Sigmoid colon (tissue), 7 donors: ENCODE results near the gene DNAJC5. TPM values are rescaled to one million over a fixed set of nuclear protein-coding genes. Genes with fewer than 3 reads are reported as not detected.

Source experiments
- polyA plus RNA-seq, 3 donors: library from polyadenylated mRNA; stranded (reverse); fragments of 200-250 nt; gene quantifications; one replicate each; pipeline ENCODE4 v1.2.3, GENCODE V29; 2013
- small RNA-seq, 3 donors: library from RNA; depleted of rRNA; stranded (forward); fragments of <200 nt; gene quantifications; one replicate each; pipeline ENCODE3, GENCODE V24; 2016
- total RNA-seq, 4 donors: library from RNA; depleted of rRNA; stranded (reverse); fragments of >200 nt; gene quantifications; one replicate each; pipeline ENCODE4 v1.1.0, GENCODE V29; 2016
- donor health status: healthy with polysubstance abuse.
- donor health status: Bipolar disorder and iron deficiency.
- donor health status: healthy.

The DNAJC5 gene
- total and polyA plus RNA-seq, 7 donors: 21.6 to 62.8 (median 31.4) TPM

Small RNA genes within 50 kb of the gene (small RNA-seq; reads per million reads assigned to genes)
- gene MIR647 (0 reads per million in 3 donors), gene MIR941-2 (0 reads per million in 3 donors), gene MIR941-4 (0 reads per million in 3 donors), gene MIR941-5 (0 reads per million in 3 donors), gene RNU1-134P (0 to 0.11 (median 0.07) reads per million in 3 donors)

Other genes with a start within 250 kb of the DNAJC5 start
- gene STMN3, start 241.7 kb upstream of the DNAJC5 start, total RNA-seq: 10 to 100 TPM; 14.6 to 22.1 (median 20.1) TPM
- gene STMN3, start 241.7 kb upstream of the DNAJC5 start, polyA plus RNA-seq: 10 to 100 TPM in 1 of 3 donors, 1 to 10 TPM in 2; 1.8 to 25.2 (median 6.6) TPM
- 10 to 100 TPM; 19.6 to 44.3 (median 31.4) TPM for gene RTEL1, start 236.8 kb upstream of the DNAJC5 start, total RNA-seq
- gene RTEL1, start 236.8 kb upstream of the DNAJC5 start, polyA plus RNA-seq: 10 to 100 TPM in 1 of 3 donors, 1 to 10 TPM in 2; 3.6 to 22.4 (median 9.0) TPM
- gene TNFRSF6B, start 198.5 kb upstream of the DNAJC5 start, total RNA-seq: 10 to 100 TPM in 1 of 4 donors, 1 to 10 TPM in 3; 1.8 to 45.5 (median 4.2) TPM
- 100 to 1,000 TPM in 1 of 3 donors, 1 to 10 TPM in 2; 1.2 to 186 (median 4.8) TPM for gene TNFRSF6B, start 198.5 kb upstream of the DNAJC5 start, polyA plus RNA-seq
- 10 to 100 TPM; 26.8 to 38.7 (median 28.8) TPM for gene ARFRP1, start 187.2 kb upstream of the DNAJC5 start, total RNA-seq
- gene ARFRP1, start 187.2 kb upstream of the DNAJC5 start, polyA plus RNA-seq: 10 to 100 TPM; 39.1 to 70.2 (median 45.6) TPM
- gene ZGPAT, start 187.1 kb upstream of the DNAJC5 start, total RNA-seq: 10 to 100 TPM; 18.5 to 22.5 (median 19.6) TPM
- 10 to 100 TPM; 24.0 to 44.9 (median 30.5) TPM for gene ZGPAT, start 187.1 kb upstream of the DNAJC5 start, polyA plus RNA-seq
- gene LIME1, start 158.5 kb upstream of the DNAJC5 start, total RNA-seq: 1 to 10 TPM; 4.6 to 7.8 (median 6.4) TPM
- 10 to 100 TPM in 1 of 3 donors, 1 to 10 TPM in 1, not detected in 1; 4.8 to 35.3 TPM for gene LIME1, start 158.5 kb upstream of the DNAJC5 start, polyA plus RNA-seq
- 10 to 100 TPM; 25.2 to 78.2 (median 54.5) TPM for gene SLC2A4RG, start 155.3 kb upstream of the DNAJC5 start, total RNA-seq
- 10 to 100 TPM; 19.7 to 33.0 (median 33.0) TPM for gene SLC2A4RG, start 155.3 kb upstream of the DNAJC5 start, polyA plus RNA-seq
- gene ZBTB46, start 63.9 kb upstream of the DNAJC5 start, total RNA-seq: 1 to 10 TPM; 3.4 to 5.3 (median 4.3) TPM
- gene ZBTB46, start 63.9 kb upstream of the DNAJC5 start, polyA plus RNA-seq: 1 to 10 TPM in 1 of 3 donors, under 1 TPM in 2; 0.23 to 3.6 (median 0.60) TPM
- gene ABHD16B, start 33.6 kb upstream of the DNAJC5 start, total RNA-seq: not detected
- under 1 TPM in 1 of 3 donors, not detected in 2; 0.44 TPM for gene ABHD16B, start 33.6 kb upstream of the DNAJC5 start, polyA plus RNA-seq
- 100 to 1,000 TPM in 3 of 4 donors, 10 to 100 TPM in 1; 84.7 to 109 (median 104) TPM for gene TPD52L2, start 29.9 kb upstream of the DNAJC5 start, total RNA-seq
- 10 to 100 TPM; 71.7 to 84.2 (median 74.5) TPM for gene TPD52L2, start 29.9 kb upstream of the DNAJC5 start, polyA plus RNA-seq
- gene UCKL1, start 61.3 kb downstream of the DNAJC5 start, total RNA-seq: 10 to 100 TPM; 21.1 to 36.3 (median 24.9) TPM
- 10 to 100 TPM; 22.8 to 45.6 (median 26.1) TPM for gene UCKL1, start 61.3 kb downstream of the DNAJC5 start, polyA plus RNA-seq
- 10 to 100 TPM in 2 of 4 donors, 1 to 10 TPM in 2; 5.1 to 10.8 (median 9.0) TPM for gene ZNF512B, start 74.8 kb downstream of the DNAJC5 start, total RNA-seq
- 1 to 10 TPM in 2 of 3 donors, under 1 TPM in 1; 0.23 to 5.5 (median 1.2) TPM for gene ZNF512B, start 74.8 kb downstream of the DNAJC5 start, polyA plus RNA-seq
- gene SAMD10, start 84.5 kb downstream of the DNAJC5 start, total RNA-seq: 1 to 10 TPM in 3 of 4 donors, under 1 TPM in 1; 0.68 to 8.3 (median 1.9) TPM
- 1 to 10 TPM; 2.8 to 8.7 (median 4.2) TPM for gene SAMD10, start 84.5 kb downstream of the DNAJC5 start, polyA plus RNA-seq
- 10 to 100 TPM; 42.3 to 52.1 (median 46.9) TPM for gene PRPF6, start 86.0 kb downstream of the DNAJC5 start, total RNA-seq
- 10 to 100 TPM; 23.4 to 59.9 (median 26.4) TPM for gene PRPF6, start 86.0 kb downstream of the DNAJC5 start, polyA plus RNA-seq
- 1 to 10 TPM in 1 of 4 donors, under 1 TPM in 3; under 0.01 to 1.1 (median 0.37) TPM for gene C20orf204, start 141.1 kb downstream of the DNAJC5 start, total RNA-seq
- 1 to 10 TPM in 1 of 3 donors, not detected in 2; 1.7 TPM for gene C20orf204, start 141.1 kb downstream of the DNAJC5 start, polyA plus RNA-seq
- 1 to 10 TPM; 1.8 to 5.5 (median 3.8) TPM for gene SOX18, start 154.5 kb downstream of the DNAJC5 start, total RNA-seq
- gene SOX18, start 154.5 kb downstream of the DNAJC5 start, polyA plus RNA-seq: 10 to 100 TPM in 1 of 3 donors, 1 to 10 TPM in 1, under 1 TPM in 1; 0.69 to 11.9 (median 3.0) TPM
- 10 to 100 TPM; 41.7 to 50.5 (median 42.2) TPM for gene TCEA2, start 168.1 kb downstream of the DNAJC5 start, total RNA-seq
- gene TCEA2, start 168.1 kb downstream of the DNAJC5 start, polyA plus RNA-seq: 10 to 100 TPM in 2 of 3 donors, 1 to 10 TPM in 1; 2.1 to 14.0 (median 11.4) TPM
- gene RGS19, start 184.4 kb downstream of the DNAJC5 start, total RNA-seq: 10 to 100 TPM in 2 of 4 donors, 1 to 10 TPM in 2; 7.5 to 12.3 (median 10.5) TPM
- gene RGS19, start 184.4 kb downstream of the DNAJC5 start, polyA plus RNA-seq: 10 to 100 TPM; 11.1 to 22.0 (median 12.6) TPM
- gene OPRL1, start 185.0 kb downstream of the DNAJC5 start, total RNA-seq: 1 to 10 TPM in 1 of 4 donors, under 1 TPM in 3; 0.71 to 2.2 (median 0.89) TPM
- gene OPRL1, start 185.0 kb downstream of the DNAJC5 start, polyA plus RNA-seq: 1 to 10 TPM in 1 of 3 donors, under 1 TPM in 1, not detected in 1; under 0.01 to 1.0 TPM
- 1 to 10 TPM in 1 of 4 donors, not detected in 3; 1.5 TPM for gene LKAAEAR1, start 189.3 kb downstream of the DNAJC5 start, total RNA-seq
- under 1 TPM in 1 of 3 donors, not detected in 2; 0.19 TPM for gene LKAAEAR1, start 189.3 kb downstream of the DNAJC5 start, polyA plus RNA-seq
- not detected for gene NPBWR2, start 212.4 kb downstream of the DNAJC5 start, total RNA-seq
- not detected for gene NPBWR2, start 212.4 kb downstream of the DNAJC5 start, polyA plus RNA-seq